ENCODE data around the gene FBXL2.

Gene FBXL2

DNA sequence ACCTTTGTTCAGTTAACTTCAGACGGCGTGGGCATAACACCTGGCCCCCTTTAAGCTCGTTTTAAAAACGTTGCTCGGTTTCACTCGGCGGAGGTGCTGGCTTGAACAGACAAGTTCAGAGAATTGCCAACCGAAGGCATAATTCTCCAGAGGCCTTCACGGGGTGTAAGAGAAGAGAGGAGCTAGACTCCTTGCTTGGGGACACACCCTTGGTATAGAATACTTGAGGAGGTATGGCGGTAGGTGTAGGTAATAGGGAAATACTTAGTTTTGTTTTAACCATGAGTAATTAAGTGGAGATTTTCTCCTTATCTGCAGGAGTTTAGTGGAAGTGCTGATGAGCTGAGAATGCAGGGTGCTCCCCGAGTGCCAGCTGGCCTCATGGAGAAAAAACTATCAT is 921 bp downstream of the FBXL2 start:
- peaks cover 11% of the 10 kb centered on the region for H3K4me1 ChIP-seq (ENCODE audit: insufficient read depth, low read length, severe bottlenecking)
- peak overlapping the region; percentile 72 for H3K4me3 ChIP-seq (ENCODE audit: low read depth, low read length, poor library complexity, severe bottlenecking)
- no peaks in the 10 kb centered on the region for H3K9me2 ChIP-seq (ENCODE audit: low read depth, low read length)
- H3K9me3 ChIP-seq (ENCODE audit: low read length) = no peaks in the 10 kb centered on the region
- no peaks in the 10 kb centered on the region for H3K79me2 ChIP-seq (ENCODE audit: insufficient read depth, low read length)
- no peak overlapping the region for H2AFZ ChIP-seq (ENCODE audit: low read length)
- no peak overlapping the region for H3K9ac ChIP-seq (ENCODE audit: low read length)
- no peaks in the 10 kb centered on the region for H3K36me3 ChIP-seq (ENCODE audit: insufficient read depth, low read length)
- TF ChIP-seq, protein P1, sequence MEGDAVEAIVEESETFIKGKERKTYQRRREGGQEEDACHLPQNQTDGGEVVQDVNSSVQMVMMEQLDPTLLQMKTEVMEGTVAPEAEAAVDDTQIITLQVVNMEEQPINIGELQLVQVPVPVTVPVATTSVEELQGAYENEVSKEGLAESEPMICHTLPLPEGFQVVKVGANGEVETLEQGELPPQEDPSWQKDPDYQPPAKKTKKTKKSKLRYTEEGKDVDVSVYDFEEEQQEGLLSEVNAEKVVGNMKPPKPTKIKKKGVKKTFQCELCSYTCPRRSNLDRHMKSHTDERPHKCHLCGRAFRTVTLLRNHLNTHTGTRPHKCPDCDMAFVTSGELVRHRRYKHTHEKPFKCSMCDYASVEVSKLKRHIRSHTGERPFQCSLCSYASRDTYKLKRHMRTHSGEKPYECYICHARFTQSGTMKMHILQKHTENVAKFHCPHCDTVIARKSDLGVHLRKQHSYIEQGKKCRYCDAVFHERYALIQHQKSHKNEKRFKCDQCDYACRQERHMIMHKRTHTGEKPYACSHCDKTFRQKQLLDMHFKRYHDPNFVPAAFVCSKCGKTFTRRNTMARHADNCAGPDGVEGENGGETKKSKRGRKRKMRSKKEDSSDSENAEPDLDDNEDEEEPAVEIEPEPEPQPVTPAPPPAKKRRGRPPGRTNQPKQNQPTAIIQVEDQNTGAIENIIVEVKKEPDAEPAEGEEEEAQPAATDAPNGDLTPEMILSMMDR (IDR thresholded peaks at IDR 0.05; ENCODE audit: low read length) = no peak
- TF ChIP-seq EZH2 (IDR thresholded peaks at IDR 0.05; ENCODE audit: borderline replicate concordance, low read length) = no peak
- peak overlapping the region; percentile 87 for H3K4me2 ChIP-seq (ENCODE audit: low read length)
- H3K27ac ChIP-seq (ENCODE audit: low read depth, low read length, poor library complexity, severe bottlenecking) = no peak overlapping the region
- no peaks in the 10 kb centered on the region for H3F3A ChIP-seq (ENCODE audit: insufficient read depth, low read length)
- no peaks in the 10 kb centered on the region for H3K27me3 ChIP-seq (ENCODE audit: insufficient read depth, low read length)
- no peaks in the 10 kb centered on the region for H4K20me1 ChIP-seq (ENCODE audit: insufficient read depth, low read length)

GRCh38 chr3:33287672-33288282 is 10.5 kb downstream of the FBXL2 start:
- no peak for TF ChIP-seq EZH2 (IDR thresholded peaks at IDR 0.05; ENCODE audit: borderline replicate concordance, low read length)
- TF ChIP-seq, protein P1 (IDR thresholded peaks at IDR 0.05; ENCODE audit: low read length) = no peak
- Histone ChIP-seq H3K79me2 (ENCODE audit: insufficient read depth, low read length) (no peaks in the 10 kb centered on the region), H3K9me3 (ENCODE audit: low read length) (no peaks in the 10 kb centered on the region), H4K20me1 (ENCODE audit: insufficient read depth, low read length) (no peaks in the 10 kb centered on the region), H3K4me3 (ENCODE audit: low read depth, low read length, poor library complexity, severe bottlenecking) (no peak overlapping the region), H3K9me2 (ENCODE audit: low read depth, low read length) (no peaks in the 10 kb centered on the region), H3F3A (ENCODE audit: insufficient read depth, low read length) (no peaks in the 10 kb centered on the region), H3K4me1 (ENCODE audit: insufficient read depth, low read length, severe bottlenecking) (no peaks in the 10 kb centered on the region), H3K27me3 (ENCODE audit: insufficient read depth, low read length) (no peaks in the 10 kb centered on the region), H3K9ac (ENCODE audit: low read length) (no peak overlapping the region), H3K36me3 (ENCODE audit: insufficient read depth, low read length) (no peaks in the 10 kb centered on the region), H3K4me2 (ENCODE audit: low read length) (no peak overlapping the region), H3K27ac (ENCODE audit: low read depth, low read length, poor library complexity, severe bottlenecking) (no peak overlapping the region), H2AFZ (ENCODE audit: low read length) (no peak overlapping the region)

DNA sequence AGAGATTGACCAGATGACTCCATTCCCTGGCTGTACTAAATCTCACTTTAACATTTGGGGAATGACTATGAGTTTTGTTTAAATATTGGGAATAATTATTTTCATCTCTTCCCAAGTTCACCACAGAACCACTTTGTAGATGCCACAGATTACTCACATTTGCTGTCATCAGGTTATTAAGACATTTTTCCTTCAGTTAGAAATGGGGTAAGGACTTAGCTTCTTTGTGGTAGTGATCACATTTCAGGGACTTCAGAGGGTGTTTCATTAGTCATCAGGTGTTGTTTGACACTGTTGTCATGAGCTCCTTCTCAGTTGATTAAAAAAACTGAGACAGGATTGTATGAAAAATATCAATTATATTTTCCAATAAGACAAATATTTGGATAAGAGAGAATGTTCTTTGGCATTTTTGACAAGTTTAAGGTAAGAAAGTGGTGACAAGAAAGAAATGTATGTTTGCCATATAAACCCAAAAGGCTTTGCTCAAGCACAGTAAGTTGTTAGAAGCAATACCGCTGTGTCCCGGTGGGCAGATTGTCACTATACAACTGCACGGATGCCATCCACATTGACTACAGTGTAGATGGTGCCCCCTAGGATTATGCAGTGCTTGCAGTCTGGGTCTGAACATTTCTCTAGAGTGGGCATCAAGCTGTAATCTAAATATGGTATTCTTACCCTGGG is 22.3 kb downstream of the FBXL2 start:
- Histone ChIP-seq H3K4me3 (ENCODE audit: low read depth, low read length, poor library complexity, severe bottlenecking) (no peak overlapping the region), H3K4me2 (ENCODE audit: low read length) (no peak overlapping the region), H3K9me2 (ENCODE audit: low read depth, low read length) (no peaks in the 10 kb centered on the region), H3K36me3 (ENCODE audit: insufficient read depth, low read length) (no peaks in the 10 kb centered on the region), H2AFZ (ENCODE audit: low read length) (no peak overlapping the region), H3K9ac (ENCODE audit: low read length) (no peak overlapping the region), H3K27ac (ENCODE audit: low read depth, low read length, poor library complexity, severe bottlenecking) (no peak overlapping the region), H3K9me3 (ENCODE audit: low read length) (no peaks in the 10 kb centered on the region), H4K20me1 (ENCODE audit: insufficient read depth, low read length) (no peaks in the 10 kb centered on the region), H3K4me1 (ENCODE audit: insufficient read depth, low read length, severe bottlenecking) (no peaks in the 10 kb centered on the region), H3K27me3 (ENCODE audit: insufficient read depth, low read length) (no peaks in the 10 kb centered on the region), H3F3A (ENCODE audit: insufficient read depth, low read length) (no peaks in the 10 kb centered on the region), H3K79me2 (ENCODE audit: insufficient read depth, low read length) (no peaks in the 10 kb centered on the region)
- TF ChIP-seq, protein P1 (IDR thresholded peaks at IDR 0.05; ENCODE audit: low read length) = no peak
- no peak for TF ChIP-seq EZH2 (IDR thresholded peaks at IDR 0.05; ENCODE audit: borderline replicate concordance, low read length)
